SK-N-MC (cell line): ENCODE measurements around the gene PPP6C.
"Not testable (repeated sequence)": the region's sequence is repeated elsewhere in the genome, so short reads cannot be mapped to it uniquely, and the experiment has no call there.

Experiments used
- EZH2 ChIP-seq: fragments of 200-600 bp; sonication (generic); IDR thresholded peaks from one replicate; pipeline ENCODE4 v1.6.1; 2017; ENCODE audit warnings: antibody characterized with exemption
- FOXP2 ChIP-seq: optimal IDR thresholded peaks from 2 replicates; pipeline ENCODE3; 2011; ENCODE audit warnings: mild to moderate bottlenecking, moderate library complexity; ENCODE audit not compliant: insufficient read depth; ENCODE audit errors: extremely low read length, control extremely low read depth
- POLR2AphosphoS5 ChIP-seq: IDR thresholded peaks from 2 replicates; pipeline ENCODE4 v1.6.1; 2012; ENCODE audit warnings: mild to moderate bottlenecking, low read depth, low read length, borderline replicate concordance

- TF ChIP-seq EZH2, POLR2AphosphoS5, FOXP2: not testable (repeated sequence)
Observed at GRCh38 chr9:125195591-125195990, 6.0 kb upstream of the PPP6C start.
